GM12892 (cell line): ENCODE measurements around the gene CYREN.

Experiments
- DNase-seq: peaks from one replicate; pipeline ENCODE4 v3.0.0; 2011; ENCODE audit not compliant: insufficient read length
- FAIRE-seq: peaks from 2 replicates; lab custom pipeline; 2011; peaks lifted over from hg19 to GRCh38; lab: Jason Lieb, UNC
- POLR2A ChIP-seq: IDR thresholded peaks from 2 replicates; pipeline ENCODE4 v1.6.1; 2011; ENCODE audit warnings: low read depth, low read length, control low read depth
- POLR2AphosphoS5 ChIP-seq: IDR thresholded peaks from 2 replicates; pipeline ENCODE4 v1.6.1; 2011; ENCODE audit warnings: low read depth, low read length, control low read depth
- TAF1 ChIP-seq: IDR thresholded peaks from 2 replicates; pipeline ENCODE4 v1.6.1; 2011; ENCODE audit warnings: low read depth, mild to moderate bottlenecking, control low read depth, low read length, borderline replicate concordance

The CYREN gene

GRCh38 chr7:135195156-135195555 lies 24.6 kb upstream of the CYREN start:
- FAIRE-seq (no peak), DNase-seq (no peak)
- TF ChIP-seq TAF1 (no peak), POLR2AphosphoS5 (no peak), POLR2A (no peak)

GRCh38 chr7:135194494-135195095 lies 24.1 kb upstream of the CYREN start:
- FAIRE-seq, result no peak
- TF ChIP-seq POLR2A, result no peak
- TF ChIP-seq TAF1, result no peak
- no peak for TF ChIP-seq POLR2AphosphoS5
- no peak for DNase-seq

- DNase-seq (no peak), FAIRE-seq (no peak)
- no peak for TF ChIP-seq POLR2AphosphoS5
These were observed 23.1 kb upstream of the CYREN start for GRCh38 chr7:135193615-135194081.

GRCh38 chr7:135192914-135193536 lies 22.5 kb upstream of the CYREN start:
- DNase-seq, result no peak
- TF ChIP-seq TAF1 (no peak), POLR2AphosphoS5 (no peak), POLR2A (no peak)
- no peak for FAIRE-seq

GRCh38 chr7:135190703-135191102 lies 20.2 kb upstream of the CYREN start:
- no peak for TF ChIP-seq POLR2A
- no peak for TF ChIP-seq TAF1
- no peak for TF ChIP-seq POLR2AphosphoS5
- FAIRE-seq, result no peak
- DNase-seq, result no peak

- DNase-seq (no peak), FAIRE-seq (no peak)
These were observed 19.5 kb upstream of the CYREN start for GRCh38 chr7:135189961-135190360.

GRCh38 chr7:135189221-135189662 lies 18.7 kb upstream of the CYREN start:
- TF ChIP-seq POLR2AphosphoS5 (no peak), TAF1 (no peak), POLR2A (no peak)
- no peak for FAIRE-seq
- no peak for DNase-seq

More at GRCh38 chr7:135189961-135190360, 19.5 kb upstream of the CYREN start:
- TF ChIP-seq TAF1 (no peak), POLR2AphosphoS5 (no peak), POLR2A (no peak)

GRCh38 chr7:135188298-135188984 lies 17.9 kb upstream of the CYREN start:
- TF ChIP-seq TAF1 (no peak), POLR2A (no peak), POLR2AphosphoS5 (no peak; the same call in 1 of the 2 replicates)
- FAIRE-seq (peak; percentile 74), DNase-seq (no peak)

GRCh38 chr7:135186841-135187253 lies 16.3 kb upstream of the CYREN start:
- DNase-seq, result peak; percentile 51
- peak; percentile 87 for FAIRE-seq
- TF ChIP-seq POLR2A (peak; percentile 72), POLR2AphosphoS5 (peak; percentile 58; the same call in 1 of the 2 replicates), TAF1 (peak; percentile 69)

- no peak for DNase-seq
- FAIRE-seq, result no peak
- TF ChIP-seq POLR2A, result no peak
- no peak for TF ChIP-seq POLR2AphosphoS5
- TF ChIP-seq TAF1, result no peak
These were observed 15.7 kb upstream of the CYREN start for GRCh38 chr7:135186261-135186540.

- TF ChIP-seq POLR2A (no peak), TAF1 (no peak), POLR2AphosphoS5 (no peak)
- no peak for FAIRE-seq
- DNase-seq, result no peak
These were observed 15.2 kb upstream of the CYREN start for GRCh38 chr7:135185471-135186260.
